ENCODE results near the gene TBCE. TPM values are rescaled to one million over a fixed set of nuclear protein-coding genes. Genes with fewer than 3 reads are reported as not detected.
A peak's percentile ranks its signal among the peaks of the same experiment; 100 is the strongest.

Gene TBCE
- polyA plus RNA-seq, 10 donors = 35.1 to 60.6 (median 50.4) TPM

DNA sequence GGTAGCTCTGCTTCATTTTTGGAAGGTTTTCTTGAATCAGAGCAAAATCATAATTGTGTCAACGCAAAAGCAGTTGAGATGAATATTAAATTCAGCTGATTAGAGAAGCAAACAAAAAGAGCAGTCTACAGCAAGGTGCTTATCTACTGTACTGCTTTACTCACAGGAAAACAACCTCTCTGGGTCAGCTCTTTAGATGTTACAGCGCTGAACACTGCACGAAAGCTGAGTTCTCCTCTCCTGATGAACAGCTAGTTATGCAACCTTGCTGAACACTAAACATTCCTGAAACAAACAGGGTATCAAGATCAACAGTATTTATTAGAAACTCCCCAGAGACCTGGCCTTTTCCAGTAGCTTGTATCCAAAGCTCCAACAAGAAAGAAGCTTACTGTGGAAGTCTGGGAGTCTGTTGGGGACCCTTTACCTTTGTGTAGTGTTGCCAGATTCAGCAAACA lies 41.3 kb downstream of the TBCE start:
- DNase-seq = no peak

DNA sequence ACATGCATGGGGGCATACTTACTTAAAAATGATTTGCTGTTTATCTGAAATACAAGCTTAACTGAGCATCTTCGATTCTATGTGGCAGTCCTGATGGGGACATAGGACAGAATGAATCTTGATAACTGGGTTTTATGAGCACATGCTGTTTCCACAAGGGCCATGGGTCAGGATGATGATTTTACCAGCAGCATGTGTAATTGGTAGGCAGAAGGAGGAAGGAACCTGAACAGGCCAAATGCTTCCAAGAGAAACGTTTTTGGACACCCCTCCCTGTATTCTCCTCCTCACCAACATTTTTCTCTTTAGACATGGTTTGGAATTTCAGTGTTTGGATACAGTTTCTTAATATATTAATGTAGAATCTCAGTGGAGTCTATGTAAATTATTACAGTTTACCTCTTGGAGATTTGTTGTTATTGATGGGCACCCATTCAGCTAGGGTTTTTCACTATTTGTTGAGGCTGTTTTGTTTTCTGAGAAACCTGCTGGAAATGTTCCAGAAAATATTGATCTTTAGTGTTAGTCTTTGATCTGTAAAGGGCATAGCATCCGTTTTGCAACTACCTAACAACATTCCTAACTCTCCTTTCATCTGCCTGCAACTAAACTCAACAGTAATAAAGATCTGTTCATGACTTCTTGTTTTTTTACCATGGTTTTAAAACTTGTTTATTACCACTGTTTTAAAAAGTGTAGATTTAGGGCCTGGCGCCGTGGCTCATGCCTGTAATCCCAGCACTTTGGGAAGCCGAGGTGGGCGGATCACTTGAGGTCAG lies 42.0 kb downstream of the TBCE start:
- DNase-seq = no peak

DNA sequence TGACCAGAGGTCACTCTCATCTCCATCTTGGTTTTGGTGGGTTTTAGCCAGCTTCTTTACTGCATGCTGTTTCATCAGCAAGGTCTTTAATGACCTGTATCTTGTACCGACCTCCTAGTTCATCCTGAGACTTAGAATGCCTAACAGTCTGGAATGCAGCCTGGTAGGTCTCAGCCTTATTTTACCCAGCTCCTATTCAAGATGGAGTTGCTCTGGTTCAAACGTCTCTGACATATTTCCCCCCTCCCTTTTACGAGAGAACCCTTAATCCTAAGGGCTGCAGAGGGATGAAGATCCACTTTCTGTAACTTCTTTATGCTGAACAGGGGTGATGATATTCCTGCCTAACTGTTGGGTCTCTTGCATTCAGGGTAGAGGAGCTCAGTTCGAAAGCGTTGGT lies 43.2 kb downstream of the TBCE start:
- DNase-seq = no peak

DNA sequence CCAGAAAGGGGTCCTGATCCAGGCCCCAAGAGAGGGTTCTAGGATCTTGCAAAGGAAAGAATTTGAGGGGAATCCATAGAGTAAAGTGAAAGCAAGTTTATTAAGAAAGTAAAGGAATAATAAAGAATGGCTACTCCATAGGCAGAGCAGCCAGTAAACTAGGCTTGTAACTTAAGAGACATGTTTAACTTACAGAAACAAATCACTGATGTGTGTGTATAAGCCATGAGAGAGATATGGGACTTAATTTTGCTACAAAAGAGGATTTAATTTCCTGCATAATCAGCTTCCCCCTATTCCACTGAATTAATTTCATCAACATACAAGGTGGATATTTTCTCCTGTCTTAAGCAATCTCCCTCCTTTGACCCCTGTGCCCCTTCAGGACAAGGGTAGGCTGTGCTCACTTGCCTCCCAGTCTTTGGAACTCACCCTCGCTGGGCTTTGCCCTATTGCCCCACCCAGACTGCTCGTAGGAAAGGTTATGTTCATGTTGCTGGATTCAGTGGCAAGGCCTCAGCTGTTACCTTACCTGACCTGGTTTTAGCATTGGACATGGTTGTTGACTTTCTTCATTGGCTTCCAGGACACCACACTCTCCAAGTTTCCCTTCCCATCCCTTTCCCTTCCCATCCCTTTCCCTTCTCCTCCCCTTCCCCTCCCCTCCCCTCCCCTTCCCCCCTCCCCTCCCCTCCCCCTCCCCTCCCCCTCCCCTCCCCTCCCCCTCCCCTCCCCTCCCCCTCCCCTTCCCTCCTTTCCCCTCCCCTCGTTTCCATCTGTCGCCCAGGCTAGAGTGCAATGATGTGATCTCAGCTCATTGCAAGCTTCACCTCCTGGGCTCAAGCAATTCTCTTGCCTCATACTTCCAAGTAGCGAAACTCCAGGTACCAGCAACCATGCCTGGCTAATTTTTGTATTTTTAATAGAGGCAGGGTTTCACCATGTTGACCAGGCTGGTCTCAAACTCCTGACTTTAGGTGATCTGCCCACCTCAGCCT lies 44.6 kb downstream of the TBCE start:
- no peak for DNase-seq

DNA sequence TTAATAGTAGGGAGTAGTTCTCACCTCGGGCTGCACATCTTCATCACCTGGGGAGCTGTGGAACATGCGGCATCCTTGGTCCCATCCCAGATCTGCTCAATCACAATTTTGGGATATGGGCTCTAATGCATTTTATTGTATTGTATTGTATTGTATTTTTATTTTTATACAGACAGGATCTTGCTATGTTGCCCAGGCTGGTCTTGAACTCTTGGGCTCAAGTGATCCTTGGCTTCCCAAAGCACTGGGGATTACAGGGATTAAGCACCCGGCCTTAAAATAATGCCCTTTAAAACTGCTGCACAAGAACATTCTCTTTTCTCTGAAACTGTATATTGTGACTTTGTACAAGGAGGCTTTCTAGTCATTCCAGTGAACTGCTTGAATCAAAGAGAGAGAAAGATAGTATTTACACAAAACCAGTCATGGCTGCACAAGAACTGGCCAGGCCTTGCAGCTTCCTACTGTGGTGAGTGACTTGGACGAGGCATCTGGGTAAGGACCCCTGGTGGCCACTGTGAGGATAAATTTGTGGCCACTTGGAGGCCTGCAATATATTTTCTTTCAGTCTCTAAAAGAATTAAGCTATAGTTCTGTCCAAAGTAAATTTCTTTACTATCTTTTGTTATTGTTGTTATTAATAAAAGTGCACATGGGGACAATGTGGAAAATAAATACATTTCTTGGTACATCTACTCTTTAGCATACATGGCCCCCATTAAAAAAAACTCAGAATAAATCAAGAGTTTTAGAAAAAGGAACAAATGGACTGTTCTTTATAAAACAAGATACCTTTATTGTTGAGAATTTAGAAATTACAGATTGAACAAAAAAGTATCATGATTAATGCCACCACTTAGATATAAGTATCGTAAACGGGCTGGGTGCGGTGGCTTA lies 48.0 kb downstream of the TBCE start:
- peak; percentile 48 to 64 (median 50) for DNase-seq

DNA sequence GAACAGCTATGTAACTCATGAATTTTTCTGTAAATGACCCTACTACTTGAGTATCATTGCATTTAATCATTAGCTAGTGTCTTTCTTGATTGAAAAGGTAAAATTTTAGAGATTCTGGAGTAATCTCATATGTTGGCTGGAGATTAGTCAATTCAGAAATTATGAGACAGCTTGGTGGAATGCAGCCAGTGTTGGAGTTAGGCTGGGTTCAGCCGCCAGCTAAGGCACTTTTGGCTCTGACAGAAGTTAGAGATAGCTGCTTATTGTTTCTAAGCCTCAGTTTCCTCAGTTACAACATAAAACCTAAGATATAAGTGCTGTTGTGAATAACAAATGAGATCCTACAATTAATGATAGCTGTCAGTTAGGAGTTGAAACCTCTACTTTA lies 49.4 kb downstream of the TBCE start:
- DNase-seq = peak in 1 of 3 donors; percentile 20

DNA sequence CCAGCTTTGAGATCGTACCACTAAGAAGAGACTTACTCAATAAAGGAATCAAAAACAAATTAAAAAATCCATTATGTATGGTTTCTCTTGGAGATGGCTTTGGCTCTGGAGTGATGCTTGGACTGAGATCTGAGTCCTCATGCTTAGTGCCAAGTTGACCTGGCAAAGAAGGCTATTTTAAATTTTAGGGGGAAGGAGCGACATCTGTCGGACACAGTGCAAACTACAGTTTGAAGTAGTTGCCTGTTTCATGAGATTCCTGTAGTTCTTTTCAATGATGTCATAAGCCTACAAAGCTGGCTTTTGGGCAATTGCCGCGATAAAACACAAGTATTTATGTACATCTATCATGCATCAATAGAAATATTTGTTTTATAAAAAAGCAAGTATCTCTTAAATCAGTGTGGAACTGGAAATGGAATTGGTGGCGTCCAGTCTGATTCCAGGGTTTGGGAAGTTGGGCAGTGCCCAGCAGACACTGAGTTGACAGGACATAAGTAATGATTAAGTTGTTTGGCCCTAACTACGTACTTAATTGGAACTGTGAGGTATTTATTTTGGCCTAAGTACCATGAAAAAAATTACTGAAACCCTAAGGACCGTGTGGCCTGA lies 50.0 kb downstream of the TBCE start:
- peak; percentile 57 to 79 (median 73) for DNase-seq

DNA sequence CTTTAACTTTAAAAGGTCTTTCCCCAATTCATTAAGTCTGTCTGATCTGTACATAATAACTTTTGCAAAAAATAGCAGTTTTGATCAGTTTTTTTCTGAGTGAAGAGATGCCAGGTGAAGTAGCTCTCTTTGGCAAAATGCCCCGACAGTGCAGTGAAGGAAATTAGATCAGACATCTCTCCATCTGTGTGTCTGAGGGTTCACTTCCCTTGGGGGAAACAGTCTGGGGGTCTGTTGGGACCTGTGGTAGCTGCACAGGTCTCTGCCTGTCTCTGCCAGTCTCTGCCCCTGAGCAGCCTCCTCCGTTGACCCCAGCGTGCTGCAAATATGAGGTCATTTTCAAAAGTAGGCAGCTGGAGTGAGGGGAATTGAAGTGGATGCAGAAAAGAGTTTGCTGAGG lies 54.5 kb downstream of the TBCE start:
- no peak for DNase-seq

DNA sequence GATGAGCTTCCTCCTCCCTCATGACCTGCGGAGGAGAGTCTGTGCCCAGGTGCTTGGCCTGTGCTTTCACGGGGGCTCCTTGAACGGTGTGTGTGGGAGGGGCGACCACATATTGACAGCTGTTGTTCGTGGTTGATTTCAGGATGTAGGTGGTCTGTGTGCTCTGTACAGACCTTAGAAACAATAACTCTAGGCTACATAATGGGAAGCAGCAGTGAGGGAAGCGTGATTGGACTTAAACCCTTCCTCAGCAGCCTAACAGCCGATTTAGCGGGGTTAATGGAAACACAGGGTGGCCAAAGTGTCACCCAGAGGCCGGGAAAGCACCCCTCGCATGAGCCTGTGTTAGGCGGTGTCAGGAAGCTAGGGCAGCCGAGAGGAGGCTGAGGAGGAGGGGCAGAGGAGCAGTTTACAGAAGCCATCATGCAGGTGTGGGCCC lies 56.0 kb downstream of the TBCE start:
- no peak for DNase-seq

DNA sequence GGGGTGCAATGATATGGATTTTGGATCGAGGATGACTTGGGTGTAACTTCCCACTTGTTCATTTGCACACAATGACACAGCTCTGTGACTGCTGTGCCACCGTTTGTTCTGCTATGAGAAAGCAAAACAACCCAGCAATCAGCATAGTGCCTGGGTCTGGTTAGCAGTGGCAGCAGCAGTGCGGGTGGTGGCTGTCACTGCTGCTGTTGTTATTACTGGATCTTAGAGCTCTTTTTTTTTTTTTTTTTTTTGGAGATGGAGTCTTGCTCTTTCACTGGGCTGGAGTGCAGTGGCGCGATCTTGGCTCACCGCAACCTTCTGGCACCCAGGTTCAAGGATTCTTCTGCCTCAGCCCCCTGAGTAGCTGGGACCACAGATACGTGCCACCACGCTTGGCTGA lies 56.9 kb downstream of the TBCE start:
- DNase-seq = no peak

DNA sequence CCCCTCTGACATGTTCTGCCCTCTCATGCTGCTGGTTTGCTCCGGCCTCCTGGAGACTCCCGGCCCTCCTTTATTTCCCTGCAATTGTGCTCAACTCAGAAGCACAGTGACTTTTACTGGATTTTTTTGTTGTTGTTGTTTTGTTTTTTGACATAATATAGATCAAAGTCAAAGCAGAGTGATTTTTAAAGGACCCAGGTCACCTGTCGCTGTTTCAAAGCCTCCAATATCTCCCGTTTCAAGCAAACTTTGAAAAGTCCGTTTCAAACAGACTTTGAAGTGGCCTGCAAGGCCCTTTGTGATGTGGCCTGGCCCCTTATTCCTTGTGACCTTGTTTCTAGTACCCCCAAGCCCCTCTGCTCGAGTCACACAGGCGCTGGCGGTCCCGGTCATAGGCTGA lies 58.1 kb downstream of the TBCE start:
- no peak for DNase-seq

DNA sequence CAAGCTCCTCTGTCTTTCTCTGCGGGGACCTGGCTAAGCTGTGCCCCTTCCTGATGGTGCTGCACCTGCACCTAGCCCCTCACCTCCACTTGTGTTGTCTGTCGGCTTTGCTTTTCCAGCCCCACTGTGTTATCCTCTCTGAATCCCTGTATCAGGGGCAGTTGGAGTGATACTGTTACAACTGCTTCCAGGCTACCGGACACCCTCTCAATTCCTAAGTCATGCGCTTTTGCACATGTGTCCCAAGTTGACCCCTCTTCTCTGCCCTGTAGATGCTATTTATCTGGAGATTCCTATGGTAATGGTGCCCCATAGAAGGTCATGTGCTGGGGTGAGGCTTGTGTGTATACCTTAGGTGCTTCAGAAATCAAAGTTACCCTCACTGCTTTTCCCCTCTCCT lies 58.9 kb downstream of the TBCE start:
- DNase-seq = no peak

DNA sequence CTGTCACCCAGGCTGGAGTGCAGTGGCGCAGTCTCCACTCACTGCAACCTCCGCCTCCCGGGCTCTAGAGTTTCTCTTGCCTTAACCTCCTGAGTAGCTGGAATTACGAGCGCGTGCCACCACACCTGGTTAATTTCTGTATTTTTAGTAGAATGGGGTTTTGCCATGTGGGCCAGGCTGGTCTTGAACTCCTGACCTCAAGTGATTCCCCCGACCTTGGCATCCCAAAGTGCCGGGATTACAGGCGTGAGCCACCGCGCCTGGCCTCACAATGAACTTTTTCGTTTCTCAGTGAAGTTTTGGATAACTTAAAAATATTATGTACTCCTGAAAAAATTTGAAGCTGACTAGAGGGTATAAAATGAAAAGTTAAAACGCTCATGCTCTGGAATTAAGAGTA lies 59.5 kb downstream of the TBCE start:
- no peak for DNase-seq

DNA sequence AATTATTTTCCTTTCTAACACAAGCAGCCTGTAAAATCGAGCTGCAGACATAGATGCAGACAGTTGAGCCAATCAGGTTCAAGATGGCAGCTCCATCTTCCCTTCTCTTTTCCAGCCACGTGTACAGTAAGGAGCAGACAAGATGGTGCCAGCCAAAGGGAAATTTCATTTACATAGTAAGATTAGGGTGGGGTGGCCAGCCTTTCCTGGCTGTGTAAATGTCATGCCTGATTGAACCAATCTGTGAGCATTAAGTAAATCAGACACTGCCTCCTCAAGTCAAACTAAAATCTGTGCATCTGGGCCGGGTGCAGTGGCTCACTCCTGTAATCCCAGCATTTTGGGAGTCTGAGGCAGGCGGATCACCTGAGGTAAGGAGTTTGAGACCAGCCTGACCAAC lies 60.2 kb downstream of the TBCE start:
- DNase-seq = no peak

DNA sequence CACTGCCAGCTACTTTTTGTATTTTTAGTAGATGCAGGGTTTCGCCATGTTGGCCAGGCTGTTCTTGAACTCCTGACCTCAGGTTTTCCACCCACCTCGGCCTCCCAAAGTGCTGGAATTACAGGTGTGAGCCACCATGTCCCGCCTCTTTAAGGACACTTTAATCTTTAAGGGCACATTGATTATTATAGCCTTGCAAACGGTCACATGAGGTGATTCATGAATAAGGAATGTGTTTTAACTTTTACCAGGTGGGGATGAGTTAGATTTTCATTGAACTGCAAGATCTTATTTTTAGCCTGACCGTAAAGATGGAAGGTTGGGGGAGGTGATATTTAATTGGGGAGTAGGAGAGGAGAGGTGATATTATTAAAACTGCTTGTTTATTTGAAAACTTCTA lies 61.9 kb downstream of the TBCE start:
- no peak for DNase-seq

DNA sequence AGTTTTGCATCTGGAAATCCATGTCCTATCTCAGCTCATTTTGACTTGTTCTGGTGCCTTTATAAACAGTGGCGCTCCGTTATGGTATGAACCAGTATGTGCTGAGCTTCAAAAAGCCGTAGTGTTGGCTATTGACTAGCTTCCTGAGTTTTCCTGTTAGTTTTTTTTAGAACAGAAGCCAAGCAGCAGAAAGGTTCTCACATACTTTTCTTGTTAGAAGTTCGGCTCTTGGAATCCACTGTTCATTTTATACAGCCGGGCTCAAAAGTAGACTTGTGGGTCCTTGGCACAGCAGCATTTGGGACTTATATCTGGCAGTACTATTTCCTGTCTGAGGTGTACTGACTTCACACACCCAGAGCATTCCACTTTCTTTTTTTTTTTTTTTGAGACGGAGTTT lies 63.8 kb downstream of the TBCE start:
- no peak for DNase-seq

DNA sequence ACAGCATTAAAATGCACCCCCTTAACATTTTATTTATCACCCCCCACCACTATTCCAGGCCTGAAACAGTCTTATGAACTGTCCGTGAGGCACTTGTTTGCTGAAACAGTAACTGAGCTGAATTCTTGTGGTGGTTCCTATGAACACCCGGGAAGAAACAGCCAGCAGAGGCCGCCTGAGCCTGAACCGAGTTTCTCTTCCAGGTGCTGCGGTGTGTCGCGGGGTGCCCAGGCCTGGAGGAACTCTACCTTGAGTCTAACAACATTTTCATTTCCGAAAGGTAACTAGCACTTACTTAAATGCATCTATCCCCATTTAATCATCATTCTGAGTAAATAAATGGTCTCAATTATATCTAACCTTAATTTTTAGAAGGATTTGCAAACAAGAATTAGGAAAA lies 66.8 kb downstream of the TBCE start:
- DNase-seq = no peak

DNA sequence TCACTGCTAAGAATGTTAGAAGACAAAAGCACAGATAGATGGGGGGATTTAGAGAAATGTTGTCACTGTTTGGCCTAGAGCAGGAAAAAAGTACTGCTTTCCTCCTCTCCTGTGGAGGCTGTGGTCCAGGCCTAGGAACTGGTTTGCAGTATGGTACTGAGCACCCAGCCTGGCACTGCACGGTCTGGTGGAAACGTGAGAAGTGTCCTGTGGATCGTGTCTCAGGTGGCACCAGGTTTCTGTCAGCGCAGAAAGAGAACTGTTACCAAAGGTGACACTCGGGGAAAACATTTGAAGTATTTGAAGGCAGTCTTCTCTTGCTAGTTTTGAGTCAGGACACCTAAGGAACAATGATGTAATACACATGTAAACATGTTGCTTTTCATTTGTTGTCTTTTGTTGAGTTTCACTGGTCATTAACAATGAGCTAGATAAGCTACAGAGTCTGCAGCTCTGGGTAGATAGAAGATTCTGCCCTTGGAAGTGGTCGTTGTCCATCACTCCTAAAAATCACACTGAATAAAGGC lies 74.0 kb downstream of the TBCE start:
- no peak for DNase-seq

DNA sequence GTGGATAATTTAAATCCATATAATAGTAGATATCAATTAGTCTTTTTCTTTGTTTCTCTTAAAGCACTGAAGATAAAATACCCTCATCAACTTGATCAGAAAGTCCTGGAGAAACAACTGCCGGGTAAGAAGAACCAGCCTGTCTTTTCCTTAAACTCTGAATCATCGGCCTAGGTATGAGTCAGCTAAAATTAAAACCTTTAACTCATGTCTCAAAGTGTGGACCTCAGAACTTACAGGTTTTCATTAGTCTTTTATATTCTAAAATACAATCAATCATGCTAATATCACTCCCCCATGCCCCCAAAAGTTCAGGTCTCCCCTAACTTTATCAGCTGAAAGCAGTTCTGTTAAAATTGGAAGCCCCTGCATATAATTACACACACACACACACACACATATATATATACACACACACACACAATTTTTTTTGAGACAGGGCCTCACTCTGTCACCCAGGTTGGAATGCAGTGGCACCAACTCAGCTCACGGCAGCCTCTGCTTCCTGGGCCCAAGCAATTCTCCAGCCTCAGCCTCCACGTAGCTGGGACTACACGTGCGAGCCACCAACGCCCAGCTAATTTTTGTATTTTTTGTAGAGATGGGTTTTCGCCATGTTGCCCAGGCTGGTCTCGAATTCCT lies 75.7 kb downstream of the TBCE start:
- DNase-seq = peak in 1 of 3 donors; percentile 28

DNA sequence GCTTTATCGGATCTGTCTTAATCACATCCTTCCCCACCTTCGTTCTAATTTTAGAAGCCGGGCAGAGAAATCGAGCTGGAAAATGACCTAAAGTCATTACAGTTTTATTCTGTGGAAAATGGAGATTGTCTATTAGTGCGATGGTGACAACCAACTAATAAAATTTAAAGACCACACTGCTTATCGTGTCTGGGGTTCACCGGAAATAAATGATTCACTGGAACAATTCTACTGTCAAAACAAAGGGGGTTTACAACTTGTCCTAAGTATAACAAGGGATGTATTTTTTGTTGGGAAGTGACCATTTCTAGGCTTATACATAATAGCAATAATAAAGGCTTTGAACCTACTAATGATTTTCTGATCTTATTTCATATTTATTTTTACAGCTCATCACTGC lies 81.4 kb downstream of the TBCE start:
- DNase-seq = no peak

DNA sequence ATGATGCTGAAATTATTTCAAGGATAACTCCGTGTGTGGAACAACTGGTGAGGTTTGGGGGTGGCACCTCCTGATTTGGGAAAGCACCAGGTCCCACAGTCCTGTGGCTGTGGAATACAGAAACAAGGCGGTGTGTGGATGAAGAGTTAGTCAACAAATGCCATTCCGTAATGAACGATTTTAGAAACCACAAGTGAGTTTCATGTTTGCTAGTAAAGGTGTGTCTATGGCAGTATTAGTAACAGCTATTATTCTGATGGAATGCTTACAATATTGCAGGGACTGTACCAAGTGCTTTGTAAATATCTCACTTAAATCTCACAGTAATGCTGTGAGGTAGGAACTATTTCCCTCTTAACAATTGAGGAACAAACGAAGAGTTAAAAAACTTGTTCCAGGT lies 83.2 kb downstream of the TBCE start:
- no peak for DNase-seq

Data from muscle of back (tissue), 11 donors.